Type B pancreatic cell (in vitro differentiated cells): ENCODE measurements around the gene RSBN1. TPM values are rescaled to one million over a fixed set of nuclear protein-coding genes. Genes with fewer than 3 reads are reported as not detected.
A peak's percentile ranks its signal among the peaks of the same experiment; 100 is the strongest.

Source experiments
- DNase-seq: peaks from one replicate; pipeline ENCODE4 v3.0.0; 2021; ENCODE audit warnings: mixed read lengths; ENCODE audit not compliant: unreplicated experiment; ENCODE audit errors: extremely low spot score
- H3K27ac Mint-ChIP-seq: 2 replicates; pipeline ENCODE4 v1.8.0; 2021; ENCODE audit warnings: mild to moderate bottlenecking, mixed read lengths
- H3K27me3 Mint-ChIP-seq: 2 replicates; pipeline ENCODE4 v1.8.0; 2021; ENCODE audit warnings: mixed read lengths
- H3K36me3 Mint-ChIP-seq: 2 replicates; pipeline ENCODE4 v1.8.0; 2021; ENCODE audit warnings: mixed read lengths
- H3K4me1 Mint-ChIP-seq: one replicate; pipeline ENCODE4 v1.8.0; 2021; ENCODE audit warnings: mixed read lengths; ENCODE audit not compliant: unreplicated experiment
- H3K4me3 Mint-ChIP-seq: 2 replicates; pipeline ENCODE4 v1.8.0; 2021; ENCODE audit warnings: mild to moderate bottlenecking, mixed read lengths
- H3K9me3 Mint-ChIP-seq: 2 replicates; pipeline ENCODE4 v1.8.0; 2021; ENCODE audit warnings: mixed read lengths
- total RNA-seq: library from RNA; stranded (reverse); gene quantifications from 2 replicates; pipeline ENCODE4 v1.2.1, GENCODE V29; 2021; ENCODE audit warnings: low replicate concordance
- TF ChIP-seq, protein P1 (sequence below): fragments of 200-600 bp; sonication (generic); conservative IDR thresholded peaks from 2 replicates; pipeline ENCODE4 v1.5.0; 2021; ENCODE audit warnings: antibody characterized with exemption, mild to moderate bottlenecking

The RSBN1 gene
- total RNA-seq, 1 donor from 2014 or later = 21.2 TPM

- no peak for DNase-seq
- no peaks in the 10 kb centered on the region for H3K9me3 Mint-ChIP-seq
- H3K36me3 Mint-ChIP-seq = peaks cover 18% of the 10 kb centered on the region
- no peaks in the 10 kb centered on the region for H3K27me3 Mint-ChIP-seq
- peaks cover 6% of the 10 kb centered on the region for H3K4me1 Mint-ChIP-seq
- TF ChIP-seq, protein P1, sequence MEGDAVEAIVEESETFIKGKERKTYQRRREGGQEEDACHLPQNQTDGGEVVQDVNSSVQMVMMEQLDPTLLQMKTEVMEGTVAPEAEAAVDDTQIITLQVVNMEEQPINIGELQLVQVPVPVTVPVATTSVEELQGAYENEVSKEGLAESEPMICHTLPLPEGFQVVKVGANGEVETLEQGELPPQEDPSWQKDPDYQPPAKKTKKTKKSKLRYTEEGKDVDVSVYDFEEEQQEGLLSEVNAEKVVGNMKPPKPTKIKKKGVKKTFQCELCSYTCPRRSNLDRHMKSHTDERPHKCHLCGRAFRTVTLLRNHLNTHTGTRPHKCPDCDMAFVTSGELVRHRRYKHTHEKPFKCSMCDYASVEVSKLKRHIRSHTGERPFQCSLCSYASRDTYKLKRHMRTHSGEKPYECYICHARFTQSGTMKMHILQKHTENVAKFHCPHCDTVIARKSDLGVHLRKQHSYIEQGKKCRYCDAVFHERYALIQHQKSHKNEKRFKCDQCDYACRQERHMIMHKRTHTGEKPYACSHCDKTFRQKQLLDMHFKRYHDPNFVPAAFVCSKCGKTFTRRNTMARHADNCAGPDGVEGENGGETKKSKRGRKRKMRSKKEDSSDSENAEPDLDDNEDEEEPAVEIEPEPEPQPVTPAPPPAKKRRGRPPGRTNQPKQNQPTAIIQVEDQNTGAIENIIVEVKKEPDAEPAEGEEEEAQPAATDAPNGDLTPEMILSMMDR = no peak
- H3K27ac Mint-ChIP-seq = no peak overlapping the region
- H3K4me3 Mint-ChIP-seq = no peak overlapping the region
Observed at GRCh38 chr1:113765306-113766230, 46.7 kb downstream of the RSBN1 start.

- Mint-ChIP-seq H3K27ac (no peak overlapping the region), H3K4me1 (peaks cover 8% of the 10 kb centered on the region), H3K36me3 (peaks cover 13% of the 10 kb centered on the region), H3K27me3 (no peaks in the 10 kb centered on the region), H3K4me3 (no peak overlapping the region), H3K9me3 (no peaks in the 10 kb centered on the region)
- DNase-seq = no peak
- TF ChIP-seq, protein P1 = no peak
Observed at GRCh38 chr1:113763661-113764060, 48.6 kb downstream of the RSBN1 start.

DNA sequence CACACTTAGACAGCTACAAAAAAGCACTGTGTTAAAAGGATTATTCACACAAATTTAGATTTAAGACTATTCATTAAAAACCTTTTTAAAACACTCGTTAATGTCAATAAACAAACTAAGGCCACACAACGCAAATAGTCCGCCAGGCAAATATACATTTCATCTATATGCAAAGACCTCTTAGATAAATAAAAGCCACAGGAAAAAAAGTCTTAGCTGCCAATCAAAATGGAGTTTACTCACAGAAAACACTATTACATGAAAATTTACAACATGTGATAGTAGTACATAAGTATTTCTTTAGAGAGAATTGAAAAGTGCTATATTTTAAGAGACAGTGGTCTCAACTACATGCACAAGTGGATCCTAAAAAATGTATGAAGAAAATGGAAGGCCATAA, 50.3 kb downstream of the RSBN1 start:
- TF ChIP-seq, protein P1 = no peak
- Mint-ChIP-seq H3K4me3 (no peak overlapping the region), H3K27ac (no peak overlapping the region), H3K4me1 (peaks cover 13% of the 10 kb centered on the region), H3K27me3 (no peaks in the 10 kb centered on the region), H3K9me3 (no peaks in the 10 kb centered on the region), H3K36me3 (peaks cover 9% of the 10 kb centered on the region)
- no peak for DNase-seq

DNA sequence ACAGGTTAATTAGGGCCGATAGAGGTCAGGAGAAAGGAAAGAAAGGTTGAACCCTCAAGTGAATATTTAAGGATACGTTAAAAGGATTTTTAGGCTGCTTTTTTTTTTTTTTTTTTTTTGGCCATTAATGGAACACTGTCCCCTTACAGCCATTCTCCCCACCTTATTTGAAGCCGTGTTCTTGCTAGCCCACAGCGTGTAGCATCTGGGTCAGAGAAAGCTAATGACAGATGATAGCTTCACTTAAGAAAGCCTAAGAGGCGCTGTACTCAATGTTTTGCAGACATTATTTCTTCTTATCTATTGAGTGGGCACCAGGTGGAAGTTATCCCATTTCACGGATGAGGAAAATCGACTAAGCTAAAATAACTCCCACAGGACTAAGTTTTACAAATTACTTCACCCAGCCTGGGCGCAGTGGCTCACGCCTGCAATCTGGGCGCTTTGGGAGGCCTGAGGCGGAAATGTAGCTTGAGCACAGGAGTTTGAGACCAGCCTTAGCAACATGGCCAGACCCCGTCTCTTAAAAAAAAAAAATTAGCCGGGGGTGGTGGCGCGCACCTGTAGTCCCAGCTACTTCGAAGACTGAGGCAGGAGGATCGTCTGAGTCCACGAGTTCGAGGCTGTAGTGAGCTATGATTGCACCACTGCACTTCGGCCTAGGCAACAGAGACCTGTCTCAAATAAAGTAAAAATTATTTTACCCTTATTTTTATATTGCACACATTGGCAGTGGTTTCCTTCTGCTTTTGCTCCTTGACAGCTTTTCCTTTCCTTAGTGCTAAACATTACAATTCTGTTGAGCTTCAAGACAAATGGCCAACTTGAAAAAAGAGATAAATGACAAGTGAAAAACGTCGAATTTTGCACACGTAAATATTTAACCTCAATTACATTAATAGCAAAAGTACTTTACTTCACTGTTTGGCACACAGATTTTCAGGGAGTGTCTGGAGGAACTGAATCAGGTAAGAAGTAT, 51.9 kb downstream of the RSBN1 start:
- Mint-ChIP-seq H3K4me1 (peaks cover 20% of the 10 kb centered on the region), H3K4me3 (peak overlapping the region; percentile 95), H3K9me3 (no peaks in the 10 kb centered on the region), H3K27ac (peak overlapping the region; percentile 92), H3K27me3 (no peaks in the 10 kb centered on the region), H3K36me3 (peaks cover 15% of the 10 kb centered on the region)
- TF ChIP-seq, protein P1 = no peak
- no peak for DNase-seq

DNA sequence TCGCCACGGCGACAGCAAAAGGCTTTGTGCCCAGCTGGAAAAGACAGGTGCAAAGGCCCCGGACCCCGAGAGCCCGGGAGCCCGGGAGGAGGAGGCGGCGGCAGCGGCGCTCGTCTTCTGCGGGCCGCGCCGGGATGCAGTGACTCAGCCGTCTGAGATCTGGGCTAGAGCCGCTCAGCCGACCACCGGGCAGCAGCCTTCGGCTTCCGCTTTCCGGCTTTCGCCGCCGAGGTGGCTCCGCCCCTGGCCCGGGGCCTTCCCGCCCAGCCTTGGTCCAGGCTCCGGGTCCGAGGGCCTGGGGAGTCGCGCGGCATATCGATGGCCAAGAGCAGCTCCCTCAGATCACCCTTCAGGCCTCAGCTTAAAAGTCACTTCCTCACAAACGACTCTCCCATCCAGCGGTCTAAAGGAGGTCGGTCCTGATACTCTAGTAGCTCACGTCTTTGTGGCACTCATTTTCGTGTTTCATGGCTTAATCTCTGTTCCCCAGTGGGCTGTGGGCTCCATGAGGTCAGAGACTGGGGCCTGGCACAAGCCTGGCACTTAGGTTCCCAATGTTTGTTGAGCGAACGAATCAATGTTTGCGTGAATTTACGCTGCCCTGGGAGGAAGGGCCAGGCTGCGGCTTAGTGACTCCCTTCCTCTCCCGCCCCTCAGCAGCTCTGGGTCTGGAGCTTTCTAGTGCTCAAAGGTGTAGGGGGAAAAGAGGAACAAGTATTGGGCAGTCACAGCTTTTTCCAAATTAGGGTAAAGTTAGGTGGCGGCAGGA, 52.8 kb downstream of the RSBN1 start, which contains the start of gene PHTF1:
Gene PHTF1, minus strand, starts transcription at position 154 of the 769 bp plus-strand sequence. CDS start 783 bp downstream, outside the sequence.
- H3K4me3 Mint-ChIP-seq = peak within 1 kb of the TSS; percentile 95
- no peaks in the 10 kb centered on the region for H3K9me3 Mint-ChIP-seq
- peak; percentile 76 for DNase-seq
- no peaks in the 10 kb centered on the region for H3K27me3 Mint-ChIP-seq
- H3K4me1 Mint-ChIP-seq = peaks cover 20% of the 10 kb centered on the region
- H3K36me3 Mint-ChIP-seq = peaks cover 16% of the 10 kb centered on the region
- peak within 1 kb of the TSS; percentile 92 for H3K27ac Mint-ChIP-seq
- TF ChIP-seq, protein P1 = no peak
